Stimulated activated CD4-positive, alpha-beta T cell treated with anti-CD3 and anti-CD28 coated beads, Interleukin-1b, Interleukin-23, amount 100 ng/mL, for 24 hours (primary cell): Measurements from ENCODE around the gene IRF2.
"Not testable (repeated sequence)": the region's sequence is repeated elsewhere in the genome, so short reads cannot be mapped to it uniquely, and the experiment has no call there.

Experiments
- DNase-seq, 4 experiments: peaks; one replicate each; pipeline ENCODE4 v3.0.0-alpha.2; 2020; ENCODE audit warnings: low read depth in 4 of 4, low spot score in 1 of 4

Gene IRF2

GRCh38 chr4:184392748-184393559 is 81.4 kb downstream of the IRF2 start:
- no peak for DNase-seq

- DNase-seq, result no peak
Observed at GRCh38 chr4:184392316-184392715, 82.0 kb downstream of the IRF2 start.

- no peak for DNase-seq
Observed at GRCh38 chr4:184389978-184390900, 84.1 kb downstream of the IRF2 start.

DNA sequence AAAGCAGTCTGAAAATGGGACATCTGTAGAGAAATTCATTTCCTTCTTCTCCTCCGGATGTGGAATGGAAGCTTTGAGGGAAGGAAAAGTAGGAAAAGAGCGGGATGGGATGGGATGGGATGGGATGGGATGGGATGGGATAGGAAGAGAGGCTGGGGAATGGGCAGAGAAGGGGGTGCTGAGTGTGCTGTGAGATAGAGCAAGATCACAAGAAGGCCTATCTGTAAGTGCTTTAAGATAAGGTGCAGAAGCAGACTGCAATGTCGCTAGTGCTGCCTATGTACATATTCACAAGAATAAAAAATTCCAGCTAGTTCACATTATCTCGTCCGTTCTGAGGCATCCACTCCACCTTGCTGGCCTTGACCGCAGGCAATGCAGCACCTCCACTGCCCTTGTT is 86.2 kb downstream of the IRF2 start:
- no peak for DNase-seq

DNA sequence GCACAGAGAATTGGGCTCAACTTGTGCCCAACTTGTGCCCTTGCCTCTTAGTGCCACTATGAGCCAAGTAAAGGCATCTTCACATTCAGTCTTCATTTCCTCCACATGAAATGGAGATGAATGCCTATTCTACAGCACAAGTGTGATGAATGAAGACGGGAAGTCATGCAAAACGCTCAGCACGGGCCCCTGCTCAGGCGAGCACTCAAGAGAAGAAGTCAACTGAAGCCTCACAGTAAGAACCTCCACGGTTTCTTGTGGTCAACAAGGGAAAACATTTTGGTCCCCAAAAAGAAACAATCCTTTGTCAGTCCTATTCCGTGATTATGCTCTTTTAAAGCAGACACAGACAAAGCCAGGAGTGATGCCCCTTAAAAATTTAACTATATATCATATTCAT is 87.0 kb downstream of the IRF2 start:
- DNase-seq, result no peak

- no peak for DNase-seq
Observed at GRCh38 chr4:184386271-184386781, 88.0 kb downstream of the IRF2 start.

DNA sequence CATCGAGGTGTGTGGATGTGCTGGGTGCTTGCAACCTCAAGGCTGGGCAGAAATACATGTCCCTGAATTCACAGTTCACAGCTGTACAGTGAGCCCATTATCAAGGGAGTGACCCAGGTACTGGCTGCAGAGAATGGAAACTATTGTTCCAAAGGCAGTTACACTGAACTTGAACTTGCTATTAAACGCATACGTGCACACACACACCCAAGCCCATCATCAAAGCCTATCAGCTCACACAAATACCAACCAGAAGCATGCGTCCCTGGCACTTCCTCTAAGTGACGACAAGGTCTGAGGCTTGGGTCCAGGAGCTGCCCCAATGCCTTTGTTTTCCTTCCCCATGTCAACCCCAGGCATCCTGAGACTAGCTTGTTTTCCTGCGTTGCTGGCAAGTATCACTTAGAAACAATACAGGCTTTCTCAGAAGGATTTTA is 88.6 kb downstream of the IRF2 start:
- no peak for DNase-seq

DNA sequence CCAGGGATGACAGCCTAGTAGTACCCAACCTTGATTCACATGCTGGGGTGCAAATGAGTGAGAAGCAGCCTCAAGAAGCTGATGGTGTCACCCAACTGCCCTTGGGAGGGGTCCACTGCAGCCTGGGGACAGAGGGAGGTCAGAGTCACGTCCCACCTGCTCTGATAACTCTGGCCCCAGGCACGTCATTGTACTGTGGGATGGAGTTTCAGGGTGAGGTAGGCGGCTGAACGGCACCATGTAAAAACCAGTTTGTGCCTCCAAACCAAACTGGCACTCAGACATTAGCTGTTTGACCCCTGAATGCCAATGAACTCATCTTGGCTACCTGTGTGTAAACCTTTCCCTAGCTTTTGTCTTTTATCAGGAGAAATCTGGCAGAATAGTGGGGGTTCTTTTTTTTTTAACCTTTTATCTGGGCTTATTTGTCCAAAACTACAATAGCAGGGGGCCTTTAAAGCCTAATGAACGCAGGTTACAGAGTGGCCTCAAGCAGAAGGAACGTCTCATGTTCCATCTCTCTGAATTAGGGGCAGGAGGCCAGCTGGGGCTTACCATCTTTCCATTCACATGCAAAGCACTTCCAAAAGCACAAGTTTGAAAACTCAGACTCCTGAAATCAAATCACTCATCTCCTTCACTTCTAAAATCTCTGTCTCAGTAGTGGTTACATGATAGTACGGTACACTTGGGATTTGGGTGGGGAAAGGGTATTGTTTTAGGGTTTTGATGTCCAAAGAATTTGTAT is 89.4 kb downstream of the IRF2 start:
- no peak for DNase-seq

GRCh38 chr4:184384056-184384809 is 90.1 kb downstream of the IRF2 start:
- no peak for DNase-seq

DNA sequence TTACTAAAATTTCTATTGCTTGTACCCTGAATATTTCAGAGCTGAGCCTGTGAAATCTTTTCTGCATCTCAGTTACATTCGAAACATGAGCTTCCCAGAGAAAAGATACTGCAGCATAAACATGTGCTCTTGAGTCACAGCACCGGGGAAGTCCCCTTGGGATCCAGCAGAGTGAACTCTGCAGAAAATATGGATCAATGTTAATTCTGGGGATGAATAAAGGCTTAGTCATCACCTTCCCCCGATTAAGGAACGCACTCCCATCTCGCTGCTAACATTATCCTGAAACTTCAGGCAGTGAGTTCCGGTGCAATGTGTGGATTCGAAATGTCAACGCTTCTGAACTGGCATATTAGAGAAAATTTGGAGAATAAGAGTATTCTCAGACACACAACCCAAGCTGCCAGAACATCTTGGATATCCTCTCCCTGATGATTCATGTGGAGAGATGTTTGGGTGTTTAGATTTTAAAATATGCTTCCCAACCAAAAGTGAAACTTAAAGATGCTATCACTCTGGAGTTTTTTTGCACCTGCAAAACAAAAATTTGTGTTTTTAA is 90.8 kb downstream of the IRF2 start:
- DNase-seq, result no peak

DNA sequence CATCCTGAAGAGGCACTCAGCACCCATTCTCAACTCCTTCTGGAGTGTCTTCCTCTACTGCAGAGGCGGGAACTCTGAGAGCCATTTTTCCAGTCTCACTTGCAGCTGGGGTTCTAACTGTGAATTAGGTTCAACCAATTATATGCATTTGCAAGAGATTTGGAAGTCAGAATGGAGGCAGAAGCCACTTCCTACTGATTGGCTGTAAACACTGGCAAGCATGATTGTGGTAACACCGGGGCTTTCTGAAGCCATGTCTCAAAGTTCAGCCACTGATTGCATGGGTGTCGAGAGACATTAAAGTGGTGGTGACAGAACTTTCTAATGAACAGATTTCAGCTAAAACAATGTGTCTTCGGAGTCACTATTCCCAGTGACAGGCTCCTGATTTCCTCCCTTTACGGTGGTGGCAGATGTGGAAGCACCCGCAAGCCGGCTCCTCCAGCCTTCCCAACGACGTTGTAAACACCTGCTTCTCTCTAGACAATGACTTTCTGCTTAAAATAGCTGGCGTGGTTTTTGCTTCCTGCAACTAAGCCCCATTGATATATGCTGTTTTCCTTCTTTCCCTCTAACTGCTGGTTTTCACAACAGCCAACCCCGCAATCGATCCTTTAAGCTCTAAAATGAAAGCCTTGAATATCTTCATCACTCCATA is 92.0 kb downstream of the IRF2 start:
- DNase-seq, result no peak

- no peak for DNase-seq
Observed at GRCh38 chr4:184380707-184381106, 93.6 kb downstream of the IRF2 start.

GRCh38 chr4:184380214-184380613 is 94.1 kb downstream of the IRF2 start:
- not testable (repeated sequence) for DNase-seq

DNA sequence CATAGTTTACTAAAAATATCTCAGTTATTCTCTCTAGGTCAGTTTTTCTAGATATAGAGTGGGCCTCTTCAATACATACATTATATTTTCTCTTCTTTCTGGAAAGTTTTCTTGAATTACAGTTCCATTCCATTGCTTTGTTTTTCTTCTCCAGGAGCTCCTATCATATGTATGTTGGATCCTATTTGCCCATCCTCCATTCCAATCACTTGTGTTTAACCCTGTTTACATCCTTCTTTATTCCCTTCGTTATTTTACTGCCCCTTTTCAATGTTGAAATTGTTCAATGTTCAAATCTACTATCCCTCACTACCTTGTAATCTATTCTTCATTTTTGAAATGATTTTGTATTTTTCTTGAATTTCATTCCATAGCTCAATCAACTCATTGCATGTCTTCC is 97.4 kb downstream of the IRF2 start:
- DNase-seq, result no peak

- no peak for DNase-seq
Observed at GRCh38 chr4:184376126-184376838, 98.1 kb downstream of the IRF2 start.

DNA sequence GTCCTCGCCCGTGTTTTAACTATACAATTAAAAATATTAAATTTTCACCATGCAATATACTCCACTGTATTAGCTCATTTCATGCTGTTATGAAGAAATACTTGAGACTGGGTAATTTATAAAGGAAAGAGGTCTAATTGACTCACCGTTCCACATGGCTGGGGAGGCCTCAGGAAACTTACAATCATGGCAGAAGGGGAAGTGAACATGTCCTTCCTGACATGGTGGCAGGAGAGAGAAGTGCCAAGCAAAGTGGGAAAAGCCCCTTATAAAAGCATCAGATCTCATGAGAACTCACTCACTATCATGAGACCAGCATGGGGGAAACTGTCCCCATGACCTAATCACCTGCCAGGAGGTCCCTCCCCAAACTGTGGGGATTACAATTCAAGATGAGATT is 98.7 kb downstream of the IRF2 start:
- DNase-seq, result not testable (repeated sequence)

DNA sequence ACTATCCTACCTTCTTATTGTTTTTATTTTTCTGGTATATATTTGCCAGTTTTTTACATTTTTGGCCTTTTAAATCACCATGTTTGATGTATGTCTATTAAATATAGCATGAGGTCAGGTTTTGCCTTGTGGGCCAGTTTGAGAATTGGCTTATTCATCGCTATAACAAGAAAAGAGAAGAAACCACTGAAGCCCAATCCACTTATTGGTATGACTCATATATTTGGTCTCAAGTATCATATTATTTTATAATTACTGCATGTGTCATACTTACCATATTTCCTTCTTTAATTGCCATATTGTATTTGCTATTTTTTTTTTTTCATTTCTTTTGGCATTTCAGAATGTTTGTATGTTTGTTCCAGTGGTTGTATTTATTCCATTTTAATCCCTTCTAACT is 99.3 kb downstream of the IRF2 start:
- DNase-seq, result no peak

- no peak for DNase-seq
Observed at GRCh38 chr4:184373886-184374405, 100.4 kb downstream of the IRF2 start.

DNA sequence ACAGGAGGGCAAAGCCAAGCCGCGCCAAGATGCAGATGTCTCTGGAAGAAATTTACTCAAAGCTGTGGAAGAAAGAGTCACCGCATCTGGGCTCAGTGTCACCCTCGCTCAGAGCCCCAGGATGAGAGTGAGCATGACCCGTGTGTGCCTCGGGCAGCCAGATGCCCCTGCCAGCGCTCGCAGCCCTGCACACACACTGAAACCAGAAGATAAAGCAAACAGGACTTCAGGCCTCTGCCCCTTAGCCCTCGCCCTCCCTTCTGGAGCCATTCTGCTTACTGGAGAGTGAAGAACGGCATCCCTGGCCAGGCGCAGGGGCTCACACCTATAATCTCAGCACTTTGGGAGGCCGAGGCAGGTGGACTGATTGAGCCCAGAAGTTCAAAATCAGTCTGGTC is 103.0 kb downstream of the IRF2 start:
- DNase-seq, result no peak
